C4-2B (cell line): ENCODE measurements around the gene RNF167.
"Not testable (repeated sequence)": the region's sequence is repeated elsewhere in the genome, so short reads cannot be mapped to it uniquely, and the experiment has no call there.

ENCODE experiments used
- H3K27ac ChIP-seq: fragments of 450-650 bp; 2 replicates; pipeline ENCODE4 v1.5.1; 2017
- CTCF ChIP-seq: fragments of 450-650 bp; conservative IDR thresholded peaks from 2 replicates; pipeline ENCODE4 v1.5.1; 2017; ENCODE audit warnings: mild to moderate bottlenecking
- ZFX ChIP-seq: fragments of 450-650 bp; IDR thresholded peaks from 2 replicates; pipeline ENCODE4 v1.6.1; 2017

The RNF167 gene

DNA sequence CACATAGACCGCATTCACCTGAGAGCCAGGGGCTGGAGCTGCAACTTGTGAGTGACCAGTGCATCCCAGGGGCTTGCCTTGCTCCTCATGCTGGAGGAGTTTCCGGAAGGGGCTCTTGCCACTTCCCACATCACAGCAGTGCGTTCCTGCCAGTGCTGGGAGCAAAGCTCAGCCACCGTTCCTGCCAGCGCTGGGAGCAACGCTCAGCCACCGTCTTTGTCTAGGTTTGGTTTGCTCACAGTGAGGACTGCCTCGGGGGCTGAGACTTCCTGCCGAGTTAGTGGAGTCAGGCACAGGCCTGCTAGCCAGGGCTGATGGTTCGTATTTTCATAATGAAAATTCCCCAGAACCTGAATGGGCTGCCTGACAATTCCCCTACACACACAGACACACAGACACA, 31.8 kb upstream of the RNF167 start:
- H3K27ac ChIP-seq = no peak overlapping the region
- TF ChIP-seq CTCF (no peak), ZFX (no peak)

GRCh38 chr17:4908711-4909496, 31.2 kb upstream of the RNF167 start:
- TF ChIP-seq CTCF = peak; percentile 84
- no peak for TF ChIP-seq ZFX

GRCh38 chr17:4913994-4914393, 26.1 kb upstream of the RNF167 start:
- TF ChIP-seq CTCF = no peak
- TF ChIP-seq ZFX = no peak
- no peak overlapping the region for H3K27ac ChIP-seq

More at GRCh38 chr17:4908711-4909496, 31.2 kb upstream of the RNF167 start:
- no peak overlapping the region for H3K27ac ChIP-seq

- H3K27ac ChIP-seq = not testable (repeated sequence)
Measured at GRCh38 chr17:4914551-4914950, 25.5 kb upstream of the RNF167 start.

- no peak overlapping the region for H3K27ac ChIP-seq
Measured at GRCh38 chr17:4919511-4920047, 20.5 kb upstream of the RNF167 start.

DNA sequence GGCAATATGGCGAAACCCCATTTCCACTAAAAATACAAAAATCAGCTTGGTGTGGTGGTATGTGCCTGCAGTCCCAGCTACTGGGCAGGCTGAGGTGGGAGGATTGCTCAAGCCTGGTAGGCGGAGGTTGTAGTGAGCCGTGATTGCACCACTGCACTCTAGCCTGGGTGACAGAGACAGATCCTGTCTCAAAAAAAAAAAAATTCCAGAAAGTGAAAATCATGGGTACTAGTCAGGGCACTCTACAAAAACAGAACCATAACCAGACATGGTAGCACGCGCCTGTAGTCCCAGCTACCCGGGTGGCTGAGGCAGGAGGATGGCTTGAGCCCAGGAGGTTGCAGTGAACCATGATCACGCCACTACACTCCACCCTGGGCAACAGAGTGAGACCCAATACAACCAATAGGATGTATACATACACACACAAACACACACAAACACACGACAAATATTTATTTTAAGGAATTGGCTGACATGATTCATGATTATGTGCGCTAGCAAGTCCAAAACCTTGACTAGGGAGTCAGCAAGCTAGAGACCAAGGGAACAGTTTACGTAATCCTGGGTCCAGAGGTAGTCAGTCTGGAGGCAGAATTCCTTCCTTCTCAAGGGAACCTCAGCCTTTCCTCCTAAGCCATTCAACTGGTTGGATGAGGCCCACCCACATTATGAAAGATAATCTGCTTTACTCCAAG, 19.6 kb upstream of the RNF167 start:
- H3K27ac ChIP-seq = no peak overlapping the region
- TF ChIP-seq CTCF (no peak), ZFX (no peak)

More at GRCh38 chr17:4919511-4920047, 20.5 kb upstream of the RNF167 start:
- TF ChIP-seq ZFX (no peak), CTCF (no peak)

GRCh38 chr17:4921320-4921719, 18.7 kb upstream of the RNF167 start:
- H3K27ac ChIP-seq = no peak overlapping the region
- no peak for TF ChIP-seq ZFX
- TF ChIP-seq CTCF = no peak

GRCh38 chr17:4926577-4927335, 13.3 kb upstream of the RNF167 start:
- H3K27ac ChIP-seq = not testable (repeated sequence)
